ENCODE results near the gene AGBL1.

Gene AGBL1

GRCh38 chr15:86558686-86559085 is 479.0 kb downstream of the AGBL1 start:
- no peak for DNase-seq (ENCODE audit: extremely low read depth in 1 of 2, low read depth in 1 of 2)

GRCh38 chr15:86568378-86568777 is 488.7 kb downstream of the AGBL1 start:
- DNase-seq (ENCODE audit: extremely low read depth in 1 of 2, low read depth in 1 of 2): no peak

GRCh38 chr15:86570738-86571137 is 491.1 kb downstream of the AGBL1 start:
- no peak for DNase-seq (ENCODE audit: extremely low read depth in 1 of 2, low read depth in 1 of 2)

- DNase-seq (ENCODE audit: extremely low read depth in 1 of 2, low read depth in 1 of 2): no peak
Observed at GRCh38 chr15:86571873-86572272, 492.2 kb downstream of the AGBL1 start.

- DNase-seq (ENCODE audit: extremely low read depth in 1 of 2, low read depth in 1 of 2): no peak
Observed at GRCh38 chr15:86572368-86572841, 492.7 kb downstream of the AGBL1 start.

- DNase-seq (ENCODE audit: extremely low read depth in 1 of 2, low read depth in 1 of 2): no peak
Observed at GRCh38 chr15:86573476-86573875, 493.8 kb downstream of the AGBL1 start.

GRCh38 chr15:86588413-86588812 is 508.7 kb downstream of the AGBL1 start:
- DNase-seq (ENCODE audit: extremely low read depth in 1 of 2, low read depth in 1 of 2): no peak

- no peak for DNase-seq (ENCODE audit: extremely low read depth in 1 of 2, low read depth in 1 of 2)
Observed at GRCh38 chr15:86590461-86590860, 510.8 kb downstream of the AGBL1 start.

GRCh38 chr15:86591158-86591557 is 511.5 kb downstream of the AGBL1 start:
- no peak for DNase-seq (ENCODE audit: extremely low read depth in 1 of 2, low read depth in 1 of 2)

GRCh38 chr15:86591994-86592735 is 512.5 kb downstream of the AGBL1 start:
- DNase-seq (ENCODE audit: extremely low read depth in 1 of 2, low read depth in 1 of 2): no peak

GRCh38 chr15:86595741-86596140 is 516.1 kb downstream of the AGBL1 start:
- DNase-seq (ENCODE audit: extremely low read depth in 1 of 2, low read depth in 1 of 2): no peak

- DNase-seq (ENCODE audit: extremely low read depth in 1 of 2, low read depth in 1 of 2): no peak
Observed at GRCh38 chr15:86603466-86603865, 523.8 kb downstream of the AGBL1 start.

GRCh38 chr15:86608461-86609205 is 529.0 kb downstream of the AGBL1 start:
- DNase-seq (ENCODE audit: extremely low read depth in 1 of 2, low read depth in 1 of 2): no peak

GRCh38 chr15:86609275-86609674 is 529.6 kb downstream of the AGBL1 start:
- no peak for DNase-seq (ENCODE audit: extremely low read depth in 1 of 2, low read depth in 1 of 2)

GRCh38 chr15:86610038-86610437 is 530.4 kb downstream of the AGBL1 start:
- DNase-seq (ENCODE audit: extremely low read depth in 1 of 2, low read depth in 1 of 2): no peak

GRCh38 chr15:86611417-86612040 is 531.9 kb downstream of the AGBL1 start:
- peak in 1 of 2 donors; percentile 11 for DNase-seq (ENCODE audit: extremely low read depth in 1 of 2, low read depth in 1 of 2)

GRCh38 chr15:86615411-86615810 is 535.7 kb downstream of the AGBL1 start:
- no peak for DNase-seq (ENCODE audit: extremely low read depth in 1 of 2, low read depth in 1 of 2)

- no peak for DNase-seq (ENCODE audit: extremely low read depth in 1 of 2, low read depth in 1 of 2)
Observed at GRCh38 chr15:86615816-86616215, 536.1 kb downstream of the AGBL1 start.

- DNase-seq (ENCODE audit: extremely low read depth in 1 of 2, low read depth in 1 of 2): no peak
Observed at GRCh38 chr15:86616771-86617170, 537.1 kb downstream of the AGBL1 start.

GRCh38 chr15:86620157-86620556 is 540.5 kb downstream of the AGBL1 start:
- no peak for DNase-seq (ENCODE audit: extremely low read depth in 1 of 2, low read depth in 1 of 2)

GRCh38 chr15:86620641-86621349 is 541.1 kb downstream of the AGBL1 start:
- DNase-seq (ENCODE audit: extremely low read depth in 1 of 2, low read depth in 1 of 2): no peak
